OCI-M2 (cell line): ENCODE data around the gene TSPAN18.

ENCODE experiments used
- DNase-seq: peaks from one replicate; lab custom pipeline; 2025; ENCODE audit not compliant: unreplicated experiment; lab: John Stamatoyannopoulos, UW

The TSPAN18 gene

GRCh38 chr11:44885065-44885810 lies 158.5 kb downstream of the TSPAN18 start:
- no peak for DNase-seq

GRCh38 chr11:44885919-44886789 lies 159.4 kb downstream of the TSPAN18 start:
- DNase-seq: no peak

GRCh38 chr11:44886790-44887140 lies 160.0 kb downstream of the TSPAN18 start:
- no peak for DNase-seq

- no peak for DNase-seq
Observed at GRCh38 chr11:44887636-44888035, 160.9 kb downstream of the TSPAN18 start.

- DNase-seq: no peak
Observed at GRCh38 chr11:44889266-44889665, 162.5 kb downstream of the TSPAN18 start.

- no peak for DNase-seq
Observed at GRCh38 chr11:44892843-44893242, 166.1 kb downstream of the TSPAN18 start.

- DNase-seq: no peak
Observed at GRCh38 chr11:44893308-44893822, 166.6 kb downstream of the TSPAN18 start.

GRCh38 chr11:44893846-44894617 lies 167.3 kb downstream of the TSPAN18 start:
- no peak for DNase-seq

- DNase-seq: no peak
Observed at GRCh38 chr11:44899959-44900358, 173.2 kb downstream of the TSPAN18 start.

GRCh38 chr11:44901120-44901633 lies 174.4 kb downstream of the TSPAN18 start:
- no peak for DNase-seq

GRCh38 chr11:44901786-44902185 lies 175.0 kb downstream of the TSPAN18 start:
- DNase-seq: no peak

GRCh38 chr11:44903035-44903434 lies 176.3 kb downstream of the TSPAN18 start:
- DNase-seq: no peak

- no peak for DNase-seq
Observed at GRCh38 chr11:44903518-44903917, 176.8 kb downstream of the TSPAN18 start.

GRCh38 chr11:44904261-44905020 lies 177.7 kb downstream of the TSPAN18 start:
- no peak for DNase-seq

- DNase-seq: no peak
Observed at GRCh38 chr11:44905131-44905866, 178.5 kb downstream of the TSPAN18 start.

GRCh38 chr11:44906649-44907048 lies 179.9 kb downstream of the TSPAN18 start:
- DNase-seq: no peak

- DNase-seq: no peak
Observed at GRCh38 chr11:44909557-44909956, 182.8 kb downstream of the TSPAN18 start.

GRCh38 chr11:44910591-44910990 lies 183.8 kb downstream of the TSPAN18 start:
- no peak for DNase-seq

GRCh38 chr11:44911029-44911814 lies 184.5 kb downstream of the TSPAN18 start:
- peak; percentile 9 for DNase-seq
